GM11168 (cell line): ENCODE measurements around the gene IL32.

ENCODE experiments used
- in situ Hi-C: fragments of 300-500 bp; cut with MboI; formaldehyde crosslinking; loops from one replicate; pipeline ENCODE4 v1.12.0; 2022; ENCODE audit warnings: low sequenced_read_pairs; ENCODE audit not compliant: unreplicated experiment

The IL32 gene

DNA sequence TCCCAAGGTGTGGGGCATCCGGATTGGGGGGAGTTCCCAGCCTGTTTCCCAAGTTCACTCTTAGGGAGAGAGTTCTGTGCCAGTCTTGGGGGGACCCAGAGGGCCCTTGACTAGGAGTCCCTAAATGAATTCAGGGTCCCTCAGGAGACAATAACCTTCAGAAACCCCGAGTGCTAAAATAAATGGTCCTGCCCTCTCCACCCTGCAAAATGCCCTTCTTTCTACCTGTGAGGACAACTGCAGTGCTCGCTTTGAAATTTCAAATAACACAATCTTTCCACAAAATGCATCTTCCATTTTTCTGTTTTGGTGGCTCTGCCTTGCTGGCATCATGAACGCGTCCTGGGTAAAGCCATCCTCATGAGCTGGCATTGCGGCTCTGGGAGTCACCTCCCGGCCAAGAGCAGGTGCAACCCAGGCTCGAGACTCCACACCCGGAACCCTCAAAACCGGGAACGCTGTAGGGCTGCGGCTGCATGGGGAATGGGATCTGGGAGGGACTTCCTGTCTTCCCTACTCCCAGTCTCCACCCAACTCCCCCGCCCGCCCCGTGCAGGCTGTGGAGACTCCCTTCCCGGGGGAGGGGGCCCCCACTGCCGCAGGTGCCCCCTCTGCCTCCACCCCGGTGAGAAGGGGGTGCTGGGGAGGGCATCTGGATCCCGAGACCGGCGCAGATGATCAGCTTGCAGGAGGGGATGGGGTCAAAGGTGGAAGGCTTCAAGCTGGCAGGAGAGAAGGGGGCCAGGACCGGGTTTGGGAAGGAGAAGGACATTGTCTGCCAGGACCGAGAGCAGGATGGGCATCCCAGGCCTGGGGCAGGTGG lies 46.8 kb downstream of the IL32 start, which contains the start of gene ZNF205:
Gene ZNF205 (plus strand): TSS at position 529 of the 823 bp plus-strand sequence. CDS start 845 bp downstream, outside the sequence.
- in situ Hi-C loops = no loop called here

- in situ Hi-C loops = no loop called here
Observed at GRCh38 chr16:3112881-3113574, 47.6 kb downstream of the IL32 start.

DNA sequence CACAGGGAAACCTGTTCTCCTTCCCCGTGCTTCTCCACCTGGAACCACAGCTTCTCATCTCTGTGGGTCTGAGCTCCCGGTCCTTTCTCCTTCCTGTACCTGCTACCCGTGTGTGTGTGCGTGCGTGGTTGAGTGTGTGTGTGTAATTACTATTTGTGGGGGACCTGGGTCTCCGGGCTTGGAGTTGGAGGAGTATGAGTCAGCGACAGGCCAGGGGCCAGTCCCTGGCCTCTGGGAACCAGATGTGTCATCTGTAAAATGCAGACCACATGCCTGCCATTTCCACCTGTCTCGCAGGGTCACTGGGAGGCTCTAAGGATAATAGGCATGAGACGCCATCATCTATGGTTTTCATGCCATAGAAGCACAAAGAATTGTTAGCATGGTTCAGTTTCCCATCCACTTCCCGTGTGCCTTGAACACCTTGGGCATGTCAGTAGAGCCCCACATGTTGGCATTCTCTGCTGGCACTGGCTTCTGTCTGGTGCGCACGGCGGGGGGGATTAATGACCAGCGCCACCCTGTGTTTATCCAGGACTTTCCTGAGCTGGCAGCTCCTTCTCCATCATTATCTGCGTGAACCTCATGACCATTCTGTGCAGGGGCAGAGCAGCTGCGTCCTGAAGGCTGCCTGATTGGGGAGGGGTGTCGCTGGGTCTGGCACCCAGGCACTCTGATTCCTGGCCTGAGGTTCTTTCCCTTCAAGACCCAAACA lies 48.5 kb downstream of the IL32 start:
- in situ Hi-C loops = no loop called here

- in situ Hi-C loops = no loop called here
Observed at GRCh38 chr16:3115003-3115402, 49.6 kb downstream of the IL32 start.

DNA sequence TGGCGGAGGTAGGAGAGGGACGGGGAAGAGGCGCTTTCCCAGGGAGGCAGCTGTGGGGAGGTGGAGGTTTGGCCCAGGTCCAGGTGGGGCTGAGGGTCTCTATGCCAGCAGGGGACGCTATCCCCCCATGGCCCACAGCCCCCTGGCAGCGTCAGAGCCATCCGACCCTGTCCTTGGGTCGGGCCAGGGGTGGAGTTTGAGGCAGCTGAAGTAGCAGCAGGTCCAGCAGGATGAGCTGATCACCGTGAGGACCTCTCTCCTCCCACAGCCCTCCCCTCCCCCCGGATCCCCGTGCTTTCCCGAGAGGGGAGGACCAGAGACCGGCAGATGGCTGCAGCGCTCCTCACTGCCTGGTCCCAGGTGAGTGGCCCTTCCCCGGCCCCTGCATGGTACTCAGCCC lies 50.1 kb downstream of the IL32 start:
- in situ Hi-C loops = no loop called here

DNA sequence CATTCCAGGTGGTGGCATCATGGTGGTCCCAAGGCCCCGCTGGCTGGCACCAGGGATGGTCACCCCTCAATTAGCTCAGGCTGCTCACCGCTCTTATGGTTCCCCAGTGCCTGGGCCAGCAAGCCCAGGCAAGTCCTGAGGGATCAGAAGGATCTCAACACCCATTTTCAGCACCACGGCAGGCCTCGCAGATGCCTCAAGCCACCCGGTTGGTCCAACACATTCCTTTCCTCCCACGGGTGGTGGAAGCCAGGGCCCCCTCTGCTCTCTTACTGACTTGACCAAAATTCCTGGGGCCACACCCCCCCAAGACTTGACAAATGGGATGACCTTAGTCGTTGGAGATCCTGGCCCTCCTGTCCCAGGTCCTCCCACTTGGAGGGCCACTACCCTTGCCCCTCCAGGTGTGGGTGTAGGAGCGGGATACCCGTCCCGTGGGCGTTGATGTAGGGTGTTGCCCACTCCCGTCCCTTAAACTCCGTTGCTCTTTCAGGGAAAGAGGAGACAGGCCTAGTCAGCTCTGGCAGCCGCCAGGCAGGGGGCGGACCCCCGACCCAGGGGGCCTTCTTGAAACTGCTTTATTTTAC lies 52.9 kb downstream of the IL32 start:
- in situ Hi-C loops = no loop called here

DNA sequence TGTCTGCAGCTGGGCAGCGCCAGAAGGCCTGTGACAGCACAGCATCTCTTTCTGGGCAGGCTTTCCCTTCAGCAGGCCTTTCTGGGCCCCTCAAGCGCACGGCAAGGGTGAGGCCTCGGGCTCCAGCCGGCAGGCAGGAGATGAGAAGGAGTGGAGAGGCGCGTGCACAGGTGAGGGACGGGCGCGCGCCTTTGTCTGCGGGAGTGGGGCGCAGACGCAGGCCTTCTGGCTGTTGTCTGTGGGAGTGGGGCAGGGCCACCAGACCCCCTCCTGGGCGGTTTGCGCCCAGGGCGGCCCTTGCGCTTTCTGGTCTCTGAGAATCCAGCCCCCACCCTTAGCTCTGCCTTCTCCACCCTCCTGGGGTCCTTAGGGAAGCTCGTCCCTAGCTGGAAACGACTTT lies 53.4 kb downstream of the IL32 start:
- in situ Hi-C loops = no loop called here
